Ishikawa (cell line): ENCODE measurements around the gene IRS2.

Experiments used
- CEBPB ChIP-seq: IDR thresholded peaks from 2 replicates; pipeline ENCODE4 v1.6.1; 2012
- CREB1 ChIP-seq: IDR thresholded peaks from 2 replicates; pipeline ENCODE4 v1.6.1; 2012; ENCODE audit warnings: low read depth
- EGR1 ChIP-seq: IDR thresholded peaks from 2 replicates; pipeline ENCODE4 v1.6.1; 2012
- EP300 ChIP-seq: IDR thresholded peaks from 2 replicates; pipeline ENCODE4 v1.6.1; 2012; ENCODE audit warnings: borderline replicate concordance
- FOXM1 ChIP-seq: IDR thresholded peaks from 2 replicates; pipeline ENCODE4 v1.6.1; 2012; ENCODE audit warnings: low read depth, borderline replicate concordance
- MAX ChIP-seq: IDR thresholded peaks from 2 replicates; pipeline ENCODE4 v1.6.1; 2012
- NFIC ChIP-seq: IDR thresholded peaks from 2 replicates; pipeline ENCODE4 v1.6.1; 2012
- RAD21 ChIP-seq: IDR thresholded peaks from 2 replicates; pipeline ENCODE4 v1.6.1; 2012; ENCODE audit warnings: low read depth
- REST ChIP-seq: IDR thresholded peaks from 2 replicates; pipeline ENCODE4 v1.6.1; 2012; ENCODE audit warnings: low read depth, mild to moderate bottlenecking
- TAF1 ChIP-seq: IDR thresholded peaks from 2 replicates; pipeline ENCODE4 v1.6.1; 2012; ENCODE audit warnings: low read depth, mild to moderate bottlenecking
- TCF12 ChIP-seq: IDR thresholded peaks from 2 replicates; pipeline ENCODE4 v1.6.1; 2012; ENCODE audit warnings: low read depth
- TEAD4 ChIP-seq: IDR thresholded peaks from 2 replicates; pipeline ENCODE4 v1.6.1; 2012
- USF1 ChIP-seq: IDR thresholded peaks from 2 replicates; pipeline ENCODE4 v1.6.1; 2012
- YY1 ChIP-seq: IDR thresholded peaks from 2 replicates; pipeline ENCODE4 v1.6.1; 2012; ENCODE audit warnings: low read depth
- ZBTB7A ChIP-seq: IDR thresholded peaks from 2 replicates; pipeline ENCODE4 v1.6.1; 2012; ENCODE audit warnings: low read depth

Gene IRS2

DNA sequence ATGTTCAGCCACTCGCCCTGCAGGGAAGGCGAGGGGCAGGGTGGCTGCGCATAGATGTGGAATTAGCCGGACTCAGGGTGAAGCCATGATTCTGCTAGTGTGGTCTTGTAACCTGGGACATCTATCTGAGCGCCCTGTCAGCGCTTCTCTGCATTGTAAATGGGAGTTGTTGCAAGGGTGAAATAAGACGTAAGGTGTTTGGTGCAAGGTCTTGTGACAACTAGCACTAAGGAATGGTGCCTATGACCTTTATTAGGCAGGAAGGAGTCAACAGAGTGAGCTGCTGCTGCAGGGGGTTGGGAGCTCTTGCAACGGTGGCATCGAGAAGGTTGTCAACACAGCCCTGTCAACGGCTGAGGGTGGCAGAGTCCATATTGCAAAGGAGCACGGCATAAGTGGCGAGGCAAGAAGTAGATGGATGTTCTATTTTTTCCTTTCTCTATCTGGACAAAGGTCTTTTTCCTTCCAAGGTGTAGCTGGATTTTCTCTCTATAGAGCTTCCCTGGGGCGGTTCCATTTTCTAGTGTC is 49.3 kb downstream of the IRS2 start:
- no peak for TF ChIP-seq RAD21
- TF ChIP-seq EGR1, result no peak
- no peak for TF ChIP-seq TCF12
- TF ChIP-seq REST, result no peak
- no peak for TF ChIP-seq CREB1
- no peak for TF ChIP-seq MAX

DNA sequence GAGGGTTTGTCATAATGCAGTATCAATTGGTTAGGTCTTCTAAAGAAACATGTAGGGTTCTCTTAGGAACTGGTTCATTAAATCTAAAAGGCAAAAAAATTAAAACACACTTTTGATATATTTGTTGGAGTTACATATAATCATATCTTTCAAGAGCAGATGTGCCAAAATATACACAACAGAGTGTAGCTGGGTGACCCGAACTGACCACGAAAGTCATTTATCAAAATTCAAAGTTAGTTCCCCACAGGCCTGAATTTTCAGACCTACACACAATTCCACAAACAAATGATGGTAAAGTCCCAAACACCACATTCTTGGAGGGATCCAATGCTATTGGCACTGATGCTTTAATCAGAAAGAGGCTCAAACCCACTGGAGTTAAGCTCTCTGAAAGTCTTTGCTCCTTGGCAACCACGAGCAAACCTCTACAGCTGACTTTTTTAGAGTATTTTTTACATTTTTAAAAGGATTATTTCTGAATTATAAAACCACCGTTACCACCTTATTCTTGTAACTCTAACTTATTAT is 50.9 kb downstream of the IRS2 start:
- TF ChIP-seq RAD21 (no peak), TAF1 (no peak), EGR1 (no peak), USF1 (no peak), NFIC (no peak), YY1 (no peak), CREB1 (no peak), TCF12 (no peak), FOXM1 (no peak), ZBTB7A (no peak), REST (no peak), TEAD4 (no peak), MAX (no peak), EP300 (no peak), CEBPB (no peak)

DNA sequence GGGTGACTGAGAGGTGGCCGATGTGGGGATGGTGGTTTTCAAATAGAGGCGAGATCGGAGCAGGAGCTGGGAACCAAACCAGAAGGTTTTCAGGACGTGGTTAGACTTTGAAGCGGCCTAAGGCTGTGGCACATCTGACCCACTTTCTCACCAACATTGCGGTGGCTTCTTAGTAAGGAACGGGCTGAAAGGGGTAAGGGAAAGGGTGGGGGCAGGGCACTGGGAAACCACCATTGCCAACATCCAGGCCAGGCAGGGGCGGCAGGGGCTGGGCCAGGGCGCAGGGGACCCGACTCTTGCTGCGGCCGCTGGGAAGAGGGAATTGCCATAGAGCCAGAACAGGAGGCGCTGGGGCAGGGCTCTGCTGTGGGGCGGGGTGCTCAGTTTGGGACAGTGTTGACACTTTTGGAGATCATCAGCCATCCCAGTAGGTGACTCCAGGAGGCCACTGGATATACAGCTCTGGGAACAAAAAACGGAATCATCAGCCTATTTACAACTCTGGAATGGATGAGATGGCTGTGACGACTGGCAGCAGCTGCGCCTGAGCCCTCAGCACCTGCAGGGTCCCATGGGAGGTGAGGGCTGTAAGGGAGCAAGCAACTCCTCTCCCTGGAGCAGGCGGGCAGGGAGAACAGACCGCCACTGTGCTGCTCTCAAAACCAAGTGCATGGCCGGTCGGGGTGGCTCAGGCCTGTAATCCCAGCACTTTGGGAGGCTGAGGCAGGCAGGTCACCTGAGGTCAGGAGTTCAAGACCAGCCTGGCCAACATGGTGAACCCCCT is 52.2 kb downstream of the IRS2 start:
- TF ChIP-seq EP300, result no peak
- no peak for TF ChIP-seq TAF1
- no peak for TF ChIP-seq CREB1
- TF ChIP-seq TEAD4, result no peak
- TF ChIP-seq RAD21, result no peak
- no peak for TF ChIP-seq TCF12
- TF ChIP-seq FOXM1, result no peak

DNA sequence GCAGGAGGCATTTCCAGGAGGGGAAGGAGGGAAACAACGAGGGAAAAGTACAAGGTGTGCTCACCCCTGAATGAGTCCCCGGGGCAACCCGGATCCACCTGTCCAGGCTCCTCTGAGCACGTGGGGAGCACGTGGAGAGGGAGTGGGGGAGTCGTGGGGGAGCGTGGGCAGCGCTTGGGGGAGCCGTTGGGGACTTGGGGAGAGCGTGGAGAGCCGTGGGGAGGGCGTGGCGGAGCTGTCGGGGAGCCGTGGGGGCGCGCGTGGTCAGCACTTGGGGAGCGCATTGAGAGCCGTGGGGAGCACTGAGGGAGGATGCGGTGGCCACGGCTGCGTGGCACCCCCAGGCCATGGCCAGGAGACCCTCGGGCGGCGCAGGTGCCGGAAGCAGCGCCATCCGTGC is 52.8 kb downstream of the IRS2 start:
- no peak for TF ChIP-seq NFIC
- TF ChIP-seq EGR1, result no peak
- no peak for TF ChIP-seq RAD21
- TF ChIP-seq CEBPB, result no peak
- TF ChIP-seq CREB1, result no peak
- no peak for TF ChIP-seq REST
- TF ChIP-seq TEAD4, result no peak
- no peak for TF ChIP-seq ZBTB7A
- no peak for TF ChIP-seq MAX
- no peak for TF ChIP-seq FOXM1
- no peak for TF ChIP-seq YY1
- no peak for TF ChIP-seq TAF1
- no peak for TF ChIP-seq EP300
